HepG2 (cell line): ENCODE results near the gene SCN9A. TPM values are rescaled to one million over a fixed set of nuclear protein-coding genes. Genes with fewer than 3 reads are reported as not detected.
A peak's percentile ranks its signal among the peaks of the same experiment; 100 is the strongest.

ENCODE experiments used
- ARNT2 ChIP-seq: sonication (generic); formaldehyde crosslinking; IDR thresholded peaks from 2 replicates; pipeline ENCODE4 v1.8.0; 2022; ENCODE audit warnings: mild to moderate bottlenecking, low read depth, missing genetic modification reagents, moderate library complexity
- EEA1 ChIP-seq: sonication (generic); formaldehyde crosslinking; IDR thresholded peaks from 2 replicates; pipeline ENCODE4 v1.5.1; 2020; ENCODE audit warnings: mild to moderate bottlenecking, missing genetic modification reagents, borderline replicate concordance
- NFRKB ChIP-seq: fragments of 450-650 bp; IDR thresholded peaks from 2 replicates; pipeline ENCODE4 v1.6.1; 2017
- STAT6 ChIP-seq: sonication (generic); formaldehyde crosslinking; IDR thresholded peaks from 2 replicates; pipeline ENCODE4 v1.4.0; 2020; ENCODE audit warnings: missing genetic modification reagents, mild to moderate bottlenecking, borderline replicate concordance
- ZC3H13 ChIP-seq: sonication (generic); formaldehyde crosslinking; IDR thresholded peaks from 2 replicates; pipeline ENCODE4 v1.8.1; 2023; ENCODE audit warnings: mild to moderate bottlenecking, missing genetic modification reagents, moderate library complexity
- ZFX ChIP-seq: sonication (generic); formaldehyde crosslinking; IDR thresholded peaks from 2 replicates; pipeline ENCODE4 v1.4.0; 2020; ENCODE audit warnings: mild to moderate bottlenecking, low read depth, missing genetic modification reagents, moderate library complexity
- ZMYM4 ChIP-seq: sonication (generic); formaldehyde crosslinking; IDR thresholded peaks from 2 replicates; pipeline ENCODE4 v1.8.1; 2023; ENCODE audit warnings: mild to moderate bottlenecking, missing genetic modification reagents
- ZNF20 ChIP-seq: sonication (generic); formaldehyde crosslinking; IDR thresholded peaks from 2 replicates; pipeline ENCODE4 v1.4.0; 2020; ENCODE audit warnings: mild to moderate bottlenecking, moderate library complexity, missing genetic modification reagents
- ZNF547 ChIP-seq: sonication (generic); formaldehyde crosslinking; IDR thresholded peaks from 2 replicates; pipeline ENCODE4 v1.5.1; 2020; ENCODE audit warnings: mild to moderate bottlenecking, missing genetic modification reagents
- ZNF709 ChIP-seq: sonication (generic); formaldehyde crosslinking; IDR thresholded peaks from 2 replicates; pipeline ENCODE4 v1.5.0; 2020; ENCODE audit warnings: mild to moderate bottlenecking, missing genetic modification reagents
- ZNF770 ChIP-seq: sonication (generic); formaldehyde crosslinking; IDR thresholded peaks from 2 replicates; pipeline ENCODE4 v1.5.0; 2020; ENCODE audit warnings: mild to moderate bottlenecking, missing genetic modification reagents
- ZNF792 ChIP-seq: IDR thresholded peaks from 2 replicates; pipeline ENCODE4 v1.6.1; 2016
- ZNF839 ChIP-seq: sonication (generic); formaldehyde crosslinking; IDR thresholded peaks from 2 replicates; pipeline ENCODE4 v1.4.0; 2020; ENCODE audit warnings: missing genetic modification reagents, mild to moderate bottlenecking, borderline replicate concordance
- ZNF891 ChIP-seq: sonication (generic); formaldehyde crosslinking; IDR thresholded peaks from 2 replicates; pipeline ENCODE4 v1.5.0; 2020; ENCODE audit warnings: mild to moderate bottlenecking, missing genetic modification reagents
- polyA plus RNA-seq, 8 experiments: library from polyadenylated mRNA; depleted of rRNA in 3 of 8; stranded (reverse) in 7 of 8; unstranded in 1 of 8; fragments of >200 nt; fragmentation: Illumina TruSeq in 4 of 8; extraction: Trizol in 4 of 8; gene quantifications; 2 replicates each; pipeline versions ENCODE4 v1.2.1 to v1.2.3, GENCODE V29; 2011 to 2016; ENCODE audit warnings: low read depth in 4 of 8, missing spikeins in 1 of 8, mixed read lengths in 1 of 8; ENCODE audit not compliant: insufficient read depth in 1 of 8
- total RNA-seq, 5 experiments: library from RNA; depleted of rRNA; stranded (reverse); fragments of >200 nt; fragmentation: Illumina TruSeq; extraction: Trizol; gene quantifications; 2 replicates each; pipeline ENCODE4 v1.2.3, GENCODE V29; 2016; ENCODE audit warnings: low read depth in 1 of 5
- TF ChIP-seq, protein P1 (sequence below), 2 experiments: sonication (generic) in 1 of 2; formaldehyde crosslinking in 1 of 2; IDR thresholded peaks; 2 replicates each; pipeline versions ENCODE4 v1.4.0 to v1.6.1; 2018 to 2020; ENCODE audit warnings: missing genetic modification reagents in 2 of 2, borderline replicate concordance in 1 of 2, low read depth in 1 of 2, mild to moderate bottlenecking in 1 of 2, missing biosample characterization in 1 of 2
- TF ChIP-seq, protein P2 (sequence below): IDR thresholded peaks from 2 replicates; pipeline ENCODE4 v1.6.1; 2018; ENCODE audit warnings: missing genetic modification reagents, mild to moderate bottlenecking, missing compliant biosample characterization
- TF ChIP-seq, protein P3 (sequence below): sonication (generic); formaldehyde crosslinking; IDR thresholded peaks from 2 replicates; pipeline ENCODE4 v1.8.1; 2022; ENCODE audit warnings: low read depth, mild to moderate bottlenecking, missing genetic modification reagents

Gene SCN9A
- total and polyA plus RNA-seq, 2 of the 13 experiments (the other 11 are each of a cell fraction or from before 2014, with no cell fraction given), result 15.3 to 24.3 TPM

GRCh38 chr2:166180951-166181812, 194.6 kb downstream of the SCN9A start (continued):
- TF ChIP-seq, protein P1, sequence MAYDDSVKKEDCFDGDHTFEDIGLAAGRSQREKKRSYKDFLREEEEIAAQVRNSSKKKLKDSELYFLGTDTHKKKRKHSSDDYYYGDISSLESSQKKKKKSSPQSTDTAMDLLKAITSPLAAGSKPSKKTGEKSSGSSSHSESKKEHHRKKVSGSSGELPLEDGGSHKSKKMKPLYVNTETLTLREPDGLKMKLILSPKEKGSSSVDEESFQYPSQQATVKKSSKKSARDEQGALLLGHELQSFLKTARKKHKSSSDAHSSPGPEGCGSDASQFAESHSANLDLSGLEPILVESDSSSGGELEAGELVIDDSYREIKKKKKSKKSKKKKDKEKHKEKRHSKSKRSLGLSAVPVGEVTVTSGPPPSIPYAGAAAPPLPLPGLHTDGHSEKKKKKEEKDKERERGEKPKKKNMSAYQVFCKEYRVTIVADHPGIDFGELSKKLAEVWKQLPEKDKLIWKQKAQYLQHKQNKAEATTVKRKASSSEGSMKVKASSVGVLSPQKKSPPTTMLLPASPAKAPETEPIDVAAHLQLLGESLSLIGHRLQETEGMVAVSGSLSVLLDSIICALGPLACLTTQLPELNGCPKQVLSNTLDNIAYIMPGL (CRISPR knock-in tag; IDR thresholded peaks at IDR 0.05; ENCODE audit: borderline replicate concordance in 1 of 2, low read depth in 1 of 2), result peak in 1 of 2 experiments; percentile 70; a peak in 1 of 4 replicates
- TF ChIP-seq, protein P2, sequence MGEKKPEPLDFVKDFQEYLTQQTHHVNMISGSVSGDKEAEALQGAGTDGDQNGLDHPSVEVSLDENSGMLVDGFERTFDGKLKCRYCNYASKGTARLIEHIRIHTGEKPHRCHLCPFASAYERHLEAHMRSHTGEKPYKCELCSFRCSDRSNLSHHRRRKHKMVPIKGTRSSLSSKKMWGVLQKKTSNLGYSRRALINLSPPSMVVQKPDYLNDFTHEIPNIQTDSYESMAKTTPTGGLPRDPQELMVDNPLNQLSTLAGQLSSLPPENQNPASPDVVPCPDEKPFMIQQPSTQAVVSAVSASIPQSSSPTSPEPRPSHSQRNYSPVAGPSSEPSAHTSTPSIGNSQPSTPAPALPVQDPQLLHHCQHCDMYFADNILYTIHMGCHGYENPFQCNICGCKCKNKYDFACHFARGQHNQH (CRISPR knock-in tag), result peak; percentile 74; the same call in 1 of the 2 replicates
- TF ChIP-seq ZNF709 (CRISPR knock-in tag), result no peak
- TF ChIP-seq ZNF891 (CRISPR knock-in tag), result no peak
- TF ChIP-seq NFRKB, result no peak
- no peak for TF ChIP-seq ZNF770 (CRISPR knock-in tag)
- TF ChIP-seq ZNF792, result peak; percentile 43; the same call in 1 of the 2 replicates
- TF ChIP-seq ZC3H13 (CRISPR knock-in tag), result no peak
- TF ChIP-seq, protein P3, sequence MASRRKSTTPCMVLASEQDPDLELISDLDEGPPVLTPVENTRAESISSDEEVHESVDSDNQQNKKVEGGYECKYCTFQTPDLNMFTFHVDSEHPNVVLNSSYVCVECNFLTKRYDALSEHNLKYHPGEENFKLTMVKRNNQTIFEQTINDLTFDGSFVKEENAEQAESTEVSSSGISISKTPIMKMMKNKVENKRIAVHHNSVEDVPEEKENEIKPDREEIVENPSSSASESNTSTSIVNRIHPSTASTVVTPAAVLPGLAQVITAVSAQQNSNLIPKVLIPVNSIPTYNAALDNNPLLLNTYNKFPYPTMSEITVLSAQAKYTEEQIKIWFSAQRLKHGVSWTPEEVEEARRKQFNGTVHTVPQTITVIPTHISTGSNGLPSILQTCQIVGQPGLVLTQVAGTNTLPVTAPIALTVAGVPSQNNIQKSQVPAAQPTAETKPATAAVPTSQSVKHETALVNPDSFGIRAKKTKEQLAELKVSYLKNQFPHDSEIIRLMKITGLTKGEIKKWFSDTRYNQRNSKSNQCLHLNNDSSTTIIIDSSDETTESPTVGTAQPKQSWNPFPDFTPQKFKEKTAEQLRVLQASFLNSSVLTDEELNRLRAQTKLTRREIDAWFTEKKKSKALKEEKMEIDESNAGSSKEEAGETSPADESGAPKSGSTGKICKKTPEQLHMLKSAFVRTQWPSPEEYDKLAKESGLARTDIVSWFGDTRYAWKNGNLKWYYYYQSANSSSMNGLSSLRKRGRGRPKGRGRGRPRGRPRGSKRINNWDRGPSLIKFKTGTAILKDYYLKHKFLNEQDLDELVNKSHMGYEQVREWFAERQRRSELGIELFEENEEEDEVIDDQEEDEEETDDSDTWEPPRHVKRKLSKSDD, result no peak
- no peak for TF ChIP-seq EEA1 (CRISPR knock-in tag)
- peak; percentile 13; the same call in 1 of the 2 replicates for TF ChIP-seq ARNT2 (CRISPR knock-in tag)
- TF ChIP-seq ZNF547 (CRISPR knock-in tag), result no peak
- TF ChIP-seq ZMYM4, result peak; percentile 87
- TF ChIP-seq ZNF839, result 0 out of 2 replicates have a peak, but pooled peaks have one; percentile 30
- TF ChIP-seq ZFX (CRISPR knock-in tag), result peak; percentile 36; the same call in 1 of the 2 replicates
- TF ChIP-seq ZNF20 (CRISPR knock-in tag), result no peak
- 0 out of 2 replicates have a peak, but pooled peaks have one; percentile 52 for TF ChIP-seq STAT6 (CRISPR knock-in tag)
